HepG2 (cell line): ENCODE data around the gene MYL3. TPM values are rescaled to one million over a fixed set of nuclear protein-coding genes. Genes with fewer than 3 reads are reported as not detected.

Experiments
- AGO2 ChIP-seq: fragments of 200-400 bp; formaldehyde crosslinking; optimal IDR thresholded peaks from 2 replicates; pipeline ENCODE3; 2017; ENCODE audit warnings: mild to moderate bottlenecking, low read depth, low read length, moderate library complexity
- DMAP1 ChIP-seq: IDR thresholded peaks from 2 replicates; pipeline ENCODE4 v1.6.1; 2016
- EP300 ChIP-seq, 3 experiments: sonication (generic) in 1 of 3; formaldehyde crosslinking in 1 of 3; IDR thresholded peaks; 2 replicates each; pipeline versions ENCODE4 v1.5.1 to v1.6.1; 2011 to 2020; ENCODE audit warnings: low read depth in 2 of 3, low read length in 2 of 3, borderline replicate concordance in 1 of 3, improper control_type of control experiment in 1 of 3, mild to moderate bottlenecking in 1 of 3, missing genetic modification reagents in 1 of 3, moderate library complexity in 1 of 3
- MXD4 ChIP-seq: IDR thresholded peaks from 2 replicates; pipeline ENCODE4 v1.6.1; 2016; ENCODE audit warnings: mild to moderate bottlenecking, missing biosample characterization, missing genetic modification reagents
- ZNF530 ChIP-seq: sonication (generic); formaldehyde crosslinking; IDR thresholded peaks from 2 replicates; pipeline ENCODE4 v1.5.0; 2020; ENCODE audit warnings: low read depth, mild to moderate bottlenecking, missing genetic modification reagents
- polyA plus RNA-seq, 8 experiments: library from polyadenylated mRNA; depleted of rRNA in 3 of 8; stranded (reverse) in 7 of 8; unstranded in 1 of 8; fragments of >200 nt; fragmentation: Illumina TruSeq in 4 of 8; extraction: Trizol in 4 of 8; gene quantifications; 2 replicates each; pipeline versions ENCODE4 v1.2.1 to v1.2.3, GENCODE V29; 2011 to 2016; ENCODE audit warnings: low read depth in 4 of 8, missing spikeins in 1 of 8, mixed read lengths in 1 of 8; ENCODE audit not compliant: insufficient read depth in 1 of 8
- total RNA-seq, 5 experiments: library from RNA; depleted of rRNA; stranded (reverse); fragments of >200 nt; fragmentation: Illumina TruSeq; extraction: Trizol; gene quantifications; 2 replicates each; pipeline ENCODE4 v1.2.3, GENCODE V29; 2016; ENCODE audit warnings: low read depth in 1 of 5
- TF ChIP-seq, protein P1 (sequence below): sonication (generic); formaldehyde crosslinking; IDR thresholded peaks from 2 replicates; pipeline ENCODE4 v1.5.0; 2020; ENCODE audit warnings: missing genetic modification reagents
- TF ChIP-seq, protein P2 (sequence below): sonication (generic); formaldehyde crosslinking; conservative IDR thresholded peaks from 2 replicates; pipeline ENCODE4 v1.4.0; 2020; ENCODE audit warnings: missing genetic modification reagents
- TF ChIP-seq, protein P3 (sequence below): sonication (generic); formaldehyde crosslinking; conservative IDR thresholded peaks from 2 replicates; pipeline ENCODE4 v1.4.0; 2020; ENCODE audit warnings: missing genetic modification reagents
- TF ChIP-seq, protein P4 (sequence below): IDR thresholded peaks from 2 replicates; pipeline ENCODE4 v1.6.1; 2016; ENCODE audit warnings: low read depth, borderline replicate concordance
- TF ChIP-seq, protein P5 (sequence below): sonication (generic); formaldehyde crosslinking; IDR thresholded peaks from 2 replicates; pipeline ENCODE4 v1.8.1; 2022; ENCODE audit warnings: mild to moderate bottlenecking, missing genetic modification reagents

MYL3 gene
- total and polyA plus RNA-seq, 2 of the 13 experiments (the other 11 are each of a cell fraction or from before 2014, with no cell fraction given): not detected

DNA sequence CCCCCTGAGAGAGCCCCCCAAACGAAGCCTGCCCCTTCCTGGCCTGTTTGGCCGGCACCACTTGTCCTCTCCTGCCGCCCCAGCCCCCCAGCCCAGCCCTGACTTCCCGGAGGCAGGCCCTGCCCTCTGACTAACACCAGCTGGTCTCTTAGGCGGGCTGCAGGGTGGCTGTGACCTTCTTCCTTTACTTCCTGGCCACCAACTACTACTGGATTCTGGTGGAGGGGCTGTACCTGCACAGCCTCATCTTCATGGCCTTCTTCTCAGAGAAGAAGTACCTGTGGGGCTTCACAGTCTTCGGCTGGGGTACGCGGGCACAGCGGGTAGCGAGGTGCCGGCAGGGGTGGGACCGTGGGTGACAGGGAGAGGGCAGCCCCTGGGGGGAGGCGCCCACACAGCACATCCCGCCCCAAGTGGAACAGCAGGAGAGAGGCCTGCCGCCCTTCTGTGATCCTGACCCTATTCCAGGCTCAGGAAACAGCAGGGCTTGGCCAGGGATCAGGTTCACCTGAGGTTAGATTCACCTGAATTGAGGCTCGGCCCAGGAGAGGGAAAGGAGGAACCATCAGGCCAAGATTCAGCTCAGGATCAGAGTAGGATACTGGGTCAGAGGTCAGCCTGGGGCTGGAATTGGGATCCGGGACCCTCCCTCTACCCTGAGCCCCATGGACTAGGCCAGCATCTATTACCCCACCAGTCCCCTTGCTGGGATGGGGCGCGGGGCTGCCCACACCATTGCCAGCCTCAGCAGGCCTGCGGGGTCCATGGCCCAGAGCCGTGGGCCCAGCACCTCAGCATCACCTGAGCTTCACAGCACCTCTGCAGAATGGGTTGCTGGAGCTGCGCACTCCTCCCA is 36.1 kb upstream of the MYL3 start (continued):
- TF ChIP-seq, protein P1, sequence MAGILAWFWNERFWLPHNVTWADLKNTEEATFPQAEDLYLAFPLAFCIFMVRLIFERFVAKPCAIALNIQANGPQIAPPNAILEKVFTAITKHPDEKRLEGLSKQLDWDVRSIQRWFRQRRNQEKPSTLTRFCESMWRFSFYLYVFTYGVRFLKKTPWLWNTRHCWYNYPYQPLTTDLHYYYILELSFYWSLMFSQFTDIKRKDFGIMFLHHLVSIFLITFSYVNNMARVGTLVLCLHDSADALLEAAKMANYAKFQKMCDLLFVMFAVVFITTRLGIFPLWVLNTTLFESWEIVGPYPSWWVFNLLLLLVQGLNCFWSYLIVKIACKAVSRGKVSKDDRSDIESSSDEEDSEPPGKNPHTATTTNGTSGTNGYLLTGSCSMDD: no peak
- TF ChIP-seq MXD4 (CRISPR knock-in tag): no peak
- no peak for TF ChIP-seq DMAP1 (CRISPR knock-in tag)
- TF ChIP-seq, protein P2, sequence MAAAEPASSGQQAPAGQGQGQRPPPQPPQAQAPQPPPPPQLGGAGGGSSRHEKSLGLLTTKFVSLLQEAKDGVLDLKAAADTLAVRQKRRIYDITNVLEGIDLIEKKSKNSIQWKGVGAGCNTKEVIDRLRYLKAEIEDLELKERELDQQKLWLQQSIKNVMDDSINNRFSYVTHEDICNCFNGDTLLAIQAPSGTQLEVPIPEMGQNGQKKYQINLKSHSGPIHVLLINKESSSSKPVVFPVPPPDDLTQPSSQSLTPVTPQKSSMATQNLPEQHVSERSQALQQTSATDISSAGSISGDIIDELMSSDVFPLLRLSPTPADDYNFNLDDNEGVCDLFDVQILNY (CRISPR knock-in tag): no peak
- TF ChIP-seq, protein P3, sequence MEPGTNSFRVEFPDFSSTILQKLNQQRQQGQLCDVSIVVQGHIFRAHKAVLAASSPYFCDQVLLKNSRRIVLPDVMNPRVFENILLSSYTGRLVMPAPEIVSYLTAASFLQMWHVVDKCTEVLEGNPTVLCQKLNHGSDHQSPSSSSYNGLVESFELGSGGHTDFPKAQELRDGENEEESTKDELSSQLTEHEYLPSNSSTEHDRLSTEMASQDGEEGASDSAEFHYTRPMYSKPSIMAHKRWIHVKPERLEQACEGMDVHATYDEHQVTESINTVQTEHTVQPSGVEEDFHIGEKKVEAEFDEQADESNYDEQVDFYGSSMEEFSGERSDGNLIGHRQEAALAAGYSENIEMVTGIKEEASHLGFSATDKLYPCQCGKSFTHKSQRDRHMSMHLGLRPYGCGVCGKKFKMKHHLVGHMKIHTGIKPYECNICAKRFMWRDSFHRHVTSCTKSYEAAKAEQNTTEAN (CRISPR knock-in tag): no peak
- TF ChIP-seq EP300 (IDR thresholded peaks at IDR 0.05; ENCODE audit: low read depth in 2 of 2, low read length in 2 of 2): no peak
- no peak for TF ChIP-seq EP300 (CRISPR knock-in tag; IDR thresholded peaks at IDR 0.05; ENCODE audit: borderline replicate concordance)
- TF ChIP-seq, protein P4, sequence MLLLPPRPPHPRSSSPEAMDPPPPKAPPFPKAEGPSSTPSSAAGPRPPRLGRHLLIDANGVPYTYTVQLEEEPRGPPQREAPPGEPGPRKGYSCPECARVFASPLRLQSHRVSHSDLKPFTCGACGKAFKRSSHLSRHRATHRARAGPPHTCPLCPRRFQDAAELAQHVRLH: no peak
- TF ChIP-seq ZNF530 (CRISPR knock-in tag): no peak
- TF ChIP-seq, protein P5, sequence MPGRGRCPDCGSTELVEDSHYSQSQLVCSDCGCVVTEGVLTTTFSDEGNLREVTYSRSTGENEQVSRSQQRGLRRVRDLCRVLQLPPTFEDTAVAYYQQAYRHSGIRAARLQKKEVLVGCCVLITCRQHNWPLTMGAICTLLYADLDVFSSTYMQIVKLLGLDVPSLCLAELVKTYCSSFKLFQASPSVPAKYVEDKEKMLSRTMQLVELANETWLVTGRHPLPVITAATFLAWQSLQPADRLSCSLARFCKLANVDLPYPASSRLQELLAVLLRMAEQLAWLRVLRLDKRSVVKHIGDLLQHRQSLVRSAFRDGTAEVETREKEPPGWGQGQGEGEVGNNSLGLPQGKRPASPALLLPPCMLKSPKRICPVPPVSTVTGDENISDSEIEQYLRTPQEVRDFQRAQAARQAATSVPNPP (CRISPR knock-in tag): no peak
- no peak for TF ChIP-seq AGO2
